GM19023 (cell line): ENCODE results near the gene NFIC.
A peak's percentile ranks its signal among the peaks of the same experiment; 100 is the strongest.

ENCODE experiments used
- ATAC-seq: cut with Tn5 transposase; IDR thresholded peaks from one replicate; pipeline ENCODE4 v1.9.1; 2021; ENCODE audit warnings: mild to moderate bottlenecking, moderate library complexity; ENCODE audit not compliant: unreplicated experiment

The NFIC gene

GRCh38 chr19:3481241-3482090 is 115.1 kb downstream of the NFIC start:
- ATAC-seq = no peak

DNA sequence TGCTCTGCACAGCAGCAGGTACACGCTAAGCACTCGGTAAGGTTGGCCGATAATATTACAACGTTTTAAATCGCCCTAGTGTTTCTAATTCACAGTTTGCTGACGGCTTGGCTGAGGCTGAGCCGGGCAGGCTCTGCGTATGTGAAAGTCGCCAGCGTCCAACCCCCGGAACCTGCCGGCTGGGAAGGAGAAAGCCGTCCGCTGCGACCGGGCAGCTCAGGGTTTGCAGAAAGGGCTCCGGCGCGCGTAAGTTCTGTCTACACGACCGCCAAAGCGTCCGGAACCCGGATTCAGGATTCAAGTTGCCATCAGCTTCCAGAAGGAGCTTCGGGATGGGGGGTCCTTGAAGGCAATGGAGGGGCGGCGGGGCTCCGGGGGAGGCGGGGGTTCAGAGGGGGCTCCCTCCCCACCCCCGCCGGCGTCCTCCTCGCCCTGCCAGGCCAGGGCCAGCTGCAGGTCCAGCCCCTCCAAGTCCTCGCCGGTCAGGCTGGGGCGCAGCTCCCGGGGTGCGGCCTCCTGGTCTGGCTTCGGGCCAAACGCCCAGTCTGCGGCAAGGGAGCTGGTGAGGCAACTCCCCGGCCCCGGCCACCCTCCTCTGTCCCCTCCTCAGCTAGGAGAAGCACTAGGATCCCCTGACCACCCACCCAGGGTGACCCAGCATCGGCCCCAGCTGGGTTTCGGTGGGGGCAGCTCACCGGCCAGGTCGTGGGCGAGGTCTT is 116.3 kb downstream of the NFIC start:
- ATAC-seq = no peak

DNA sequence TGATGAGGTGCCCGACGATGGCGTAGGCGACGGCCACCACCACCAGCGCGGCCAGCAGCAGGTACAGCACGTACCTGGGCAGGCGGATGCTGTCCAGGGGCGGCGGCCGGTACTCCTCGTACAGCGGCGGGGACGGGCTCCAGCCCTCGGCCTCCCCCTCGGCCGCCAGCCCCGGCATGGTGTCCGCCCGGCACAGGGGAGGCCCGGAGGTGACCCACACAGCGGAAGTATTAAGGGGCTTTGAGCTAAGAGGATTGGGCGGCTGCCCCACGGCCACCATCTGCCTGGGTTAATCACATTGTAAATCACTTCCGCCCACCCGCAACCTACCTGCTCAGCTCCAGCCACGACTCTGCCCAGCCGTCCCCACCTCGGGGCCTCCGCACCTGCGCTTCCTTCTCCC is 116.8 kb downstream of the NFIC start, which contains the start of gene SMIM44:
TSS of gene SMIM44 (minus strand) at position 216 of the 403 bp plus-strand sequence. CDS start at position 178, 38 bp downstream.
- ATAC-seq = no peak

DNA sequence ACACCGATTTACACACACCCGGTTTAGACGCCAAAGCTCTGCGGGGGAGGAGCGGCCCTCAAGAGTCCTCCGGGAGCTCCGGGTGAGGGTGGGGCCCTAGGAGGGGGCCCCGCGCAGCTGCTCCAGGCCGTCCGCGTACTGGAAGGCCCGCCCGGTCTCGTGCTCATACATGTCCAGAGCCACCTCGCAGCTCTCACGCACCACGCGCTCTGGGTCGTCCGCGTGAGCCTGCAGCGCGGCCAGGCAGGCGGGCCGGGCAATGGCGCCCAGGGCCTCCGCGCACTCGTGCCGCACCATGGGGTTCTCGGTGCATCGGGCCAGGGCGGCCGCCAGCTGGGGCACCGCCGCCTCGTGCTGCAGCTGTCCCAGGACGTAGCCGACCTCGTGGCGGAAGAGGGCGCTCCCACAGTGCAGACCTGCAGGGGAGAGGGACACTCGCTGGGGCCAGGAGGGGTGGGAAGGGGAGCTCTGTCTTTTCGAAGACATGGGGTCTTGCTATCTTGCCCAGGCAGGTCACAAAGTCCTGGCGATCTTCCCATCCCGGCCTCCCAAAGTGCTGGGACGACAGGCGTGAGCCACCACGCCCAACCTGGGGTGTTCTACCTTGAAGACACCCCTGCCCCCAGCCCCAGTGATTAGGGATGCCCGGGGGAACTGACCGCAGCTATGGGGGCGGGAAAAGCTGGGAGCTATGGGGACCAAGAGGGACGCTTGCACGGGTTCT is 125.2 kb downstream of the NFIC start:
- no peak for ATAC-seq

DNA sequence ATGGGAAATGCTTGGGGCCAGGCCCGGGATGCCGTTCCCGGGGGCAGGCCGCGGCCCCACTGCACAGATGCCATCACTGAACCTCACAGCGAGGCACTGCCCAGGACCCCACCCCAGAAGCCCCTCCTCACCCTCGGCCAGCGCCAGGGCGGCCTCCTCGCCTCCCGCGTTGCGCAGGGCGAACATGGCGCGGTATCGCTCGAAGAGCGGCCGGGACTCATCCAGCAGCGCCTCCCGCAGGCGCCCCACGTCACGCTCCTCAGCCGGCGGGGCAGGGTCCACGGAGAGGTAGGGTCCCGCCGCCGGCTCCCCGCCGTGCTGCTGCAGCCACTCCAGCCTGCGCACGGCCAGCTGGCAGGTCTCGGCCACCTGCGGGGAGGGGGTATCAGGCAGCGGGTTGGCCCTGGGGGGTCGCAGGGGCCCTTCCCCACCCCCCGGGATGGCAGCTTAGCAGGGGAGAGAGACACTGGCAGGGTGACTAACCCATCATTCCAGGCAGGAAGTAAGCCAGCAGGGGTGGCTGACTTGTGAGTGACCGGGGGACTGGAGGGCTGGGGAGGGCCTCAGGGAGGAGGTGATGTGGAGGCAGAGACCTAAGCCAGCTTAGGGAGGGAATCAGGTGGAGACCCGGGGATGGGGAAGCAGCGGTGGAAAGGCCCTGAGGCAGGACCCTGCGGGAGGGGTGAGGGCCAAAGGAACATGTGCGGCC is 125.9 kb downstream of the NFIC start:
- no peak for ATAC-seq

- ATAC-seq = no peak
Measured at GRCh38 chr19:3492919-3493318, 126.5 kb downstream of the NFIC start.

GRCh38 chr19:3493651-3494050 is 127.3 kb downstream of the NFIC start:
- no peak for ATAC-seq

GRCh38 chr19:3494051-3494450 is 127.7 kb downstream of the NFIC start:
- ATAC-seq = no peak

DNA sequence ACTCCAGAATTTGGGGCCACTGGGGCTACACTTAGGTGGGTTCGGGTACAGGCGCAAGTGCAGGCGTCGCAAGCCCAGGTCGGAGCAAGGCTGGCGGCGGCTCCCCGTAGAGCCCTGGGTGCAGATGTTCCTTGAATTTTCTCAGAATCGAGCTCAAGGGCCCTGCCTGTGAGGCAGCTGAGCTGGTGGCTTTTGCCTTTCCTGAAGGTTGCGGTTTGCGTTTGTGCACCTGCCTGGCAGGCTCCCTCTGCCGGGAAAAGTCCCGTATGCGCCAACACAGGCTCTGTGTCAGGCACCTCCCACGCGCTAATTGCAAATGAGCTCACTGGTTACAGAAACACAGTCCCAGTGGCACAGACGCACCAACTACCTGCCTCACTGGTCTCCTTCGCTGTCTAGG is 128.2 kb downstream of the NFIC start:
- ATAC-seq = no peak

DNA sequence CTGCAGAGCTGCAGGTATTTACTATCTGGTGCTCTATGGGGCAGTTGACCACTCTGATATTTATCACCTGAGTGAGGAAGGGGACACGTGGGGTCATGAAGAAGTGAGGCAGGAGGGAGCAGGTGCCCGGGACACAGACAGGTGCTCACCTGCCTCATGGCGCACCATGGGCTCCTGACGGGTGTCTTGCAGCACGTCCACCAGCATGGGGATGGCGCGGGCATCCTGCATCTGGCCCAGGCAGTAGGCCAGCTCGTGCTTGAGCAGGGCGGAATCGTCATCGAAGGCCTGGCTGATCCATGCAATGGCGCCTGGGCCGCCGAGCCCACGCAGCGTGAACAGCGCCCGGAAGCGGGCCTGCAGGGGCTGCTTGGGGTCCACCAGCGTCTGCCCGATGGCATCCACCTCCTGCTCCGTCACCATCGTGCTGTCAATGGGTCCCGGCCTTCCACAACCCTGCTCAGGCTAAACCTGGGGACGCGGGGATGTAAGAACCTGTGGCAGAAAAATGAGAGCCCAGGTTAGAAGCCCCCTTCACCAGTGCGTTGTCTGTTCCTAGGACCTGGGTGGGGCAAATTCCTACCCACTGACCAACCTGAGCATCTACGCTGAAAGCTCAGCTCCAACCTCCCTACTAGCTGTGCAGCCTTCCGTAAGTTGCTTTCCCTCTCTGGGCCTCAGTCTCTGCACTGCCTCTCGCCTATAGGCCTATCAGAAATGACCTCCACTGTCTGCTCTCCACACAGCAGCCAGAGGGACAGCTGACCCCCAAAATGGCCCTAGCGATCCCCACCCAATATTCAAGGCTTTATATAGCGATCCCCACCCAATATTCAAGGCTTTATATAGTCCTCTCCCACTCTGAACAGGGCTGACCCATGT is 130.2 kb downstream of the NFIC start:
- ATAC-seq = no peak

DNA sequence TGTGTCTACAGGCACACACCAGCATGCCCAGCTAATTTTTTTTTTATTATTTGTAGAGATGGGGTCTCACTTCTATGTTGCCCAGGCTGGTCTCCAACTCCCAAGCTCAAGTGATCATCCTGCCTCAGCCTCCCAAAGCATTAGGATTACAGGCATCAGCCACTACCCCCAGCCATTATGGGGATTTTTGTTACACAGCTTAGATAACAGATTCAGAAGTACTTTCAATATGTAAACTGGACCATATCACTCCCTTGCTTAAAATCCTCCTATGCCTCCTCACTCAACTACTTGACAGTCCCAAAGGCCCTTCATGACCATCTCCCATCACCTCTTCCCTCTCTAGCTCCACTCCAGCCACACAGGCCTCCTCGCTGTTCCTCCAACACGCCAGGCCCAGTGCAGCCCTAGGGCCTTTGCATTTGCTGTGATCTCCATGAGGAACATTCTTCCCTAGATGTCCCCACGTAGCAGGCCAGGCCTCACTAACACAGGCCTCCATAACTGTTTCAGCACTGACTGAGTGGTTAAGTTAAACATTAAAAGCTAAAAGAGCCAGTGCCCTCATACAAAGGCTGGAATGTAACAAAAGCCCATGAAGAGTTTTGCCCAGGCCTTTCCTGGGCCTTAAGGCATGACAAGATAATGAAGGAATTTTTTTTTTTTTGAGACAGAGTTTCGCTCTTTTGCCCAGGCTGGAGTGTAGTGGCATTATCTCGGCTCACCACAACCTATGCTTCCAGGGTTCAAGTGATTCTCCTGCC is 131.6 kb downstream of the NFIC start:
- no peak for ATAC-seq

GRCh38 chr19:3499738-3500428 is 133.5 kb downstream of the NFIC start:
- no peak for ATAC-seq

- ATAC-seq = peak; percentile 80
Measured at GRCh38 chr19:3500429-3501101, 134.2 kb downstream of the NFIC start, which contains the start of gene DOHH. TSS of gene DOHH (minus strand) at chr19:3500674. CDS start at chr19:3496814, 3,860 bp downstream.

GRCh38 chr19:3501780-3502179 is 135.4 kb downstream of the NFIC start:
- no peak for ATAC-seq

DNA sequence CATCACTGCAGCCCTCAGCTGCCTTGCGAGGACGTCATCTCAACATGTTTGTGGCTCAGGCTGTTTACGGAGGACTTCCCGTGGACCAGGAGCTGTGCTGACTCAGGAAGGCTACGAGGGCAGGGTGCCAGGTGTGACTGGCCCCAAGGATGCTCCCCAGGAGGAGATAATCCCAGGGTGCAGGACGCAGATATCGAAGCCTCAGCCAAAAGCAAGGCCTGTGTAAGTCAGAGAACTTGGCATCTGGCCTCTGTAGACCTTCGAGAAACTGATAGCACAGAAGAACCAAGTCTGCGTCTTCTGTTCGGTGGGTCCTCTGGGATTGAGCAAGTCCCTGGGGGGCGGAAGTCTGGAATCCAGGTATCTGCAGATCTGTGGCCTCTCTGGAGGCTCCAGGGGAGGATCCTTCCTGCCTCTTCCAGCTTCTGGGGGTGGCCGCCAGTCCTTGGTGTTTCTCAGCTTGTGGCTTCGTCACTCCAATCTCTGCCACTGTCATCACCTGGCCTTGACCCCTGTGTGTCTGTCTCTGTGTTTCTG is 136.7 kb downstream of the NFIC start:
- ATAC-seq = no peak

GRCh38 chr19:3504735-3505134 is 138.4 kb downstream of the NFIC start:
- no peak for ATAC-seq

GRCh38 chr19:3505598-3506383 is 139.4 kb downstream of the NFIC start, which contains the start of gene FZR1:
TSS of gene FZR1 (plus strand) at chr19:3506311. CDS start at chr19:3522990, 16,679 bp downstream.
- peak; percentile 85 for ATAC-seq
